Calu3 (cell line): Measurements from ENCODE around the gene CALCOCO1. TPM values are rescaled to one million over a fixed set of nuclear protein-coding genes. Genes with fewer than 3 reads are reported as not detected.
"Not testable (repeated sequence)": the region's sequence is repeated elsewhere in the genome, so short reads cannot be mapped to it uniquely, and the experiment has no call there.

ENCODE experiments used
- BruUV-seq: library from RNA; stranded (reverse); fragments of 400-500 nt; replicated peaks from 2 replicates; lab custom pipeline; 2021; lab: Mats Ljungman, UMichigan
- CTCF ChIA-PET: fragments of 300-600 bp; sonication (Branson Sonifier 250); formaldehyde crosslinking; loops from one replicate; lab custom pipeline; 2022; ENCODE audit warnings: antibody characterized with exemption; lab: Charles Lee
- DNase-seq: peaks from one replicate; pipeline ENCODE4 v3.0.0; 2022
- H3K27ac Mint-ChIP-seq: one replicate; pipeline ENCODE4 v1.8.0; 2022; ENCODE audit warnings: mixed read lengths; ENCODE audit not compliant: unreplicated experiment
- H3K27me3 Mint-ChIP-seq: one replicate; pipeline ENCODE4 v1.8.0; 2022; ENCODE audit warnings: mixed read lengths; ENCODE audit not compliant: unreplicated experiment
- H3K36me3 Mint-ChIP-seq: one replicate; pipeline ENCODE4 v1.8.0; 2022; ENCODE audit warnings: mild to moderate bottlenecking, moderate library complexity, mixed read lengths; ENCODE audit not compliant: insufficient read depth, unreplicated experiment
- H3K4me1 Mint-ChIP-seq: one replicate; pipeline ENCODE4 v1.8.0; 2022; ENCODE audit warnings: mild to moderate bottlenecking, low read depth, mixed read lengths; ENCODE audit not compliant: unreplicated experiment
- H3K4me3 Mint-ChIP-seq: one replicate; pipeline ENCODE4 v1.8.0; 2022; ENCODE audit warnings: mild to moderate bottlenecking, low read depth, moderate library complexity, mixed read lengths; ENCODE audit not compliant: unreplicated experiment
- H3K9me3 Mint-ChIP-seq: one replicate; pipeline ENCODE4 v1.8.0; 2022; ENCODE audit warnings: low read depth, mixed read lengths; ENCODE audit not compliant: unreplicated experiment
- intact Hi-C: fragments of 100-400 bp; cut with micrococcal nuclease; formaldehyde crosslinking; loops from one replicate; pipeline ENCODE4 v1.10.0; 2022; ENCODE audit not compliant: unreplicated experiment
- total RNA-seq: library from RNA; stranded (reverse); gene quantifications from 2 replicates; pipeline ENCODE4 v1.2.3, GENCODE V29; 2022
- TF ChIP-seq, protein P1 (sequence below): fragments of 200-600 bp; IDR thresholded peaks from one replicate; pipeline ENCODE4 v1.8.0; 2022; ENCODE audit warnings: antibody characterized with exemption; ENCODE audit not compliant: unreplicated experiment

CALCOCO1 gene
- total RNA-seq, 1 experiment from 2014 or later: 42.1 TPM

DNA sequence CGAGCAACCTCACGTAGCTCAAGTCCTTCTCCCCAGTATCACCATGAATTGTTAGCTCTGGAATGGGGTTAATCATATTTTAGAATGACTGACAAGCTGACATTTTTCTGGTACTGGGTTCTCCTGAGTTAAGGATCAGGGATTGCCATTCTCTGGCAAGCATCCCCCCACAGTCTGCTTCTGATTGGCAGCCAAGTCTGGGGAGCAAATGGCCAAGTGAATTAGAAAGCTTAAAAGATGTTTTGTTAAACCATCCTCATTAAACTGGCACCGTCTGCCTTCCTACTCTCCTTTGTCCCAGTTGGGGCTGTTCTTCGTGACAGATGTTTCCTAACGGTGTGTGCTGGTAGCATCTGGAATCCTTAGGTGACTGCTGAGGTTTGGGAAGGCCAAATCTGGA, 41.7 kb upstream of the CALCOCO1 start:
- no peak overlapping the region for H3K4me3 Mint-ChIP-seq
- H3K4me1 Mint-ChIP-seq: peaks cover 30% of the 10 kb centered on the region
- DNase-seq: no peak
- H3K9me3 Mint-ChIP-seq: peaks cover 4% of the 10 kb centered on the region
- peaks cover 38% of the 10 kb centered on the region for H3K27me3 Mint-ChIP-seq
- CTCF ChIA-PET: interaction anchor here (1.1 to 1.9 kb wide), 3 partner anchors 13 to 220 kb away, joined by 3 to 9 read pairs (median 4); no protein-coding TSS in a partner anchor
- no peak overlapping the region for H3K27ac Mint-ChIP-seq
- TF ChIP-seq, protein P1, sequence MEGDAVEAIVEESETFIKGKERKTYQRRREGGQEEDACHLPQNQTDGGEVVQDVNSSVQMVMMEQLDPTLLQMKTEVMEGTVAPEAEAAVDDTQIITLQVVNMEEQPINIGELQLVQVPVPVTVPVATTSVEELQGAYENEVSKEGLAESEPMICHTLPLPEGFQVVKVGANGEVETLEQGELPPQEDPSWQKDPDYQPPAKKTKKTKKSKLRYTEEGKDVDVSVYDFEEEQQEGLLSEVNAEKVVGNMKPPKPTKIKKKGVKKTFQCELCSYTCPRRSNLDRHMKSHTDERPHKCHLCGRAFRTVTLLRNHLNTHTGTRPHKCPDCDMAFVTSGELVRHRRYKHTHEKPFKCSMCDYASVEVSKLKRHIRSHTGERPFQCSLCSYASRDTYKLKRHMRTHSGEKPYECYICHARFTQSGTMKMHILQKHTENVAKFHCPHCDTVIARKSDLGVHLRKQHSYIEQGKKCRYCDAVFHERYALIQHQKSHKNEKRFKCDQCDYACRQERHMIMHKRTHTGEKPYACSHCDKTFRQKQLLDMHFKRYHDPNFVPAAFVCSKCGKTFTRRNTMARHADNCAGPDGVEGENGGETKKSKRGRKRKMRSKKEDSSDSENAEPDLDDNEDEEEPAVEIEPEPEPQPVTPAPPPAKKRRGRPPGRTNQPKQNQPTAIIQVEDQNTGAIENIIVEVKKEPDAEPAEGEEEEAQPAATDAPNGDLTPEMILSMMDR: no peak
- intact Hi-C loops: no loop called here
- no TSS peak for BruUV-seq
- H3K36me3 Mint-ChIP-seq: peaks cover 6% of the 10 kb centered on the region

DNA sequence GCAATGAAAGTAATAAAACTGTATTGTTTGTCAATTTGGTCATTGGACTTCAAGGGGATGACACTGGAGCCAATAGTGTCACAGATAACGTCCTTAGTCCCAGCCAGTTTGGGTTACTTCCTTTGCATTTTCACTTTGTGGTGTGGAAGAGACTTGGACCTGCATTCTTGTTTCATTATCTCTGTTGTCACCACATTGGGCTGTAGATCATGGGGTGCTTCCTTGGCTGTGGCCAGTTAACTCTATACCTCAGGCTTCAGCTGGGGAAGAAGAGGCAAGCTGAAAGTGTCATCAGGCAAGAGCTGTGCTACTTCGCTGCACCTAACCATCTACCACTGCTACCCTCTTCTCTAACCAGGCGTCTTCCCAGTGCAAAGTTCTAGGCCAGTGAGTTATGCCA, 39.6 kb upstream of the CALCOCO1 start:
- intact Hi-C loops: loop anchor here (1.0 to 2.0 kb wide), 2 partner anchors 178 to 222 kb away; no protein-coding TSS in a partner anchor
- peaks cover 6% of the 10 kb centered on the region for H3K36me3 Mint-ChIP-seq
- no peak overlapping the region for H3K27ac Mint-ChIP-seq
- no TSS peak for BruUV-seq
- CTCF ChIA-PET: interaction anchor here (0.6 kb wide), 1 partner anchor 242 kb away, joined by 3 read pairs; the partner anchor contains the start of gene HOXC8
- no peak for DNase-seq
- H3K27me3 Mint-ChIP-seq: peaks cover 59% of the 10 kb centered on the region
- no peak overlapping the region for H3K4me3 Mint-ChIP-seq
- H3K9me3 Mint-ChIP-seq: no peaks in the 10 kb centered on the region
- TF ChIP-seq, protein P1: no peak
- H3K4me1 Mint-ChIP-seq: peaks cover 30% of the 10 kb centered on the region

DNA sequence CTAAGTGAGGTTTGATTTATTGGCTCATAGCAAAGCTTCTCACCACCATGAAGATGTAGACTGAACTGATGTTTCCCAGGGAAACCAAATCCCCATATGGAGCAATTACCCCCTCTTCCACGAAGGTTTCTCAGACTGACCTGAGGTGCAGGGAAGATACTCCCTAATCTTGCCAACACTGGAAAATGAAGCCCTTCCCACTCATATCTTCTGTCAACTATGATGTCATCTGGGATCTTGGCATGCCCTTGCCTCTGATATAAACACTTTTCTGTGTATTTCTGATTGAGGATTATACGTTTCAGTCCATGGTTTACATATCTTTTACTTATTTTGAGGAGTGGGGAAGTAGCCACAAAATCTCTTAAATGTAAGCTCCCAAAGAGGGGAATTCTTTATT, 38.6 kb upstream of the CALCOCO1 start:
- Mint-ChIP-seq H3K27me3 (peaks cover 69% of the 10 kb centered on the region), H3K36me3 (peaks cover 6% of the 10 kb centered on the region)
- intact Hi-C loops: loop anchor here (2.0 kb wide), 1 partner anchor 179 kb away; no protein-coding TSS in a partner anchor

DNA sequence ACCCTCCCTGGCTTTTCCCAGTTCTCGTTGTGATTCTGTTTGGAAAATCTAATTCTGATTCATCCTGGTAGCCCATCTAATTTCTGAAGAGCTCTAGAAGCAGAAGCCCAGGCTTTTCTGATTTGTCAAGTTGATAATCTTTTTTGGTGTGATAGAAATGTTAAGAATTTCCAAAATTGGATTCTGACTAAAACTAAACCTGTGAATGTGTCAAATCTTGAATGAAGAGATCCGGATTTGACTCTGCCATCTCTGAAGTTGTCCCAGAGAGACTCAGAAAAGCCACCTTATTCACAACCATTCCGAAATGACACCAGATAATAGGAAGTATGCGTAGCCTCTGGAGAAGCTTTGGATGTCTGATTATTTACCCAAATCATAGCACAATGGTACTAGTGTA, 37.4 kb upstream of the CALCOCO1 start:
- Mint-ChIP-seq H3K27ac (no peak overlapping the region), H3K27me3 (peaks cover 82% of the 10 kb centered on the region), H3K36me3 (peaks cover 6% of the 10 kb centered on the region), H3K4me3 (no peak overlapping the region), H3K9me3 (no peaks in the 10 kb centered on the region), H3K4me1 (peaks cover 10% of the 10 kb centered on the region)
- DNase-seq: no peak
- TF ChIP-seq, protein P1: no peak
- intact Hi-C loops: no loop called here
- CTCF ChIA-PET: interaction anchor here (1.3 kb wide), 1 partner anchor 224 kb away, joined by 5 read pairs; no protein-coding TSS in a partner anchor
- BruUV-seq: no TSS peak

More for the DNA sequence above, 38.6 kb upstream of the CALCOCO1 start:
- no peak overlapping the region for H3K4me3 Mint-ChIP-seq
- peaks cover 23% of the 10 kb centered on the region for H3K4me1 Mint-ChIP-seq
- CTCF ChIA-PET: interaction anchor here (1.3 kb wide), 1 partner anchor 223 kb away, joined by 5 read pairs; no protein-coding TSS in a partner anchor
- no peaks in the 10 kb centered on the region for H3K9me3 Mint-ChIP-seq
- no peak for DNase-seq
- no peak overlapping the region for H3K27ac Mint-ChIP-seq
- TF ChIP-seq, protein P1: no peak
- no TSS peak for BruUV-seq

DNA sequence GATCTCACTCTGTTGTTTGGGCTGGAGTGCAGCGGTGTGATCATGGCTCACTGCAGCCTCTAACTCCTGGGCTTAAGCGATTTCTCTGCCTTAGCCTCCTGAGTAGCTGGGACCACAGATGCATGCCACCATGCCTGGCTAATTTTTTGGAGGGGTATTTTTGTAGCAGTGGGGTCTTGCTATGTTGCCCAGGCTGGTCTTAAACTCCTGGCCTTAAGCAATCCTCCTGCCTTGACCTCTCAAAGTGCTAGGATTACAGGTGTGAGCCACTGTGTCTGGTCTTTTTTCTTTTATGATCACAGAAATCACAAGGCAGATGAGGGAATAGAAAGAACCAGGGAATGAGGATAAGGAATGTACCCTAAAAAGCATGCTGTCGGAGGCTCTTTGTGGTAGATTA, 35.5 kb upstream of the CALCOCO1 start:
- CTCF ChIA-PET: interaction anchor here (0.7 kb wide), 1 partner anchor 182 kb away, joined by 3 read pairs; no protein-coding TSS in a partner anchor
- H3K36me3 Mint-ChIP-seq, DNase-seq, BruUV-seq, H3K9me3 Mint-ChIP-seq, H3K4me1 Mint-ChIP-seq, intact Hi-C loops, H3K27ac Mint-ChIP-seq, H3K4me3 Mint-ChIP-seq: not testable (repeated sequence)
- peaks cover 100% of the 10 kb centered on the region for H3K27me3 Mint-ChIP-seq
